DLD1 (cell line): Measurements from ENCODE around the gene CPXM1.
"Not testable (repeated sequence)": the region's sequence is repeated elsewhere in the genome, so short reads cannot be mapped to it uniquely, and the experiment has no call there.

ENCODE experiments used
- in situ Hi-C: cut with HindIII; loops from 2 replicates; pipeline ENCODE4 v1.10.0; 2017; ENCODE audit warnings: low sequenced_read_pairs

The CPXM1 gene

GRCh38 chr20:2822073-2822472 lies 21.6 kb upstream of the CPXM1 start:
- in situ Hi-C loops = no loop called here

GRCh38 chr20:2820896-2821869 lies 20.8 kb upstream of the CPXM1 start:
- in situ Hi-C loops = no loop called here

- in situ Hi-C loops = no loop called here
Observed at GRCh38 chr20:2820084-2820895, 19.9 kb upstream of the CPXM1 start.

- in situ Hi-C loops = no loop called here
Observed at GRCh38 chr20:2817891-2818595, 17.6 kb upstream of the CPXM1 start.

- in situ Hi-C loops = no loop called here
Observed at GRCh38 chr20:2817341-2817726, 16.9 kb upstream of the CPXM1 start.

GRCh38 chr20:2816583-2817340 lies 16.3 kb upstream of the CPXM1 start:
- in situ Hi-C loops = no loop called here

- in situ Hi-C loops = no loop called here
Observed at GRCh38 chr20:2816030-2816582, 15.7 kb upstream of the CPXM1 start, which contains the start of gene TMEM239. TSS of gene TMEM239 (plus strand) at chr20:2816364. CDS start at chr20:2816555, 191 bp downstream.

- in situ Hi-C loops = no loop called here
Observed at GRCh38 chr20:2815242-2815900, 14.9 kb upstream of the CPXM1 start.

- in situ Hi-C loops = no loop called here
Observed at GRCh38 chr20:2814587-2815051, 14.2 kb upstream of the CPXM1 start, which contains the start of gene C20orf141. TSS of gene C20orf141 (plus strand) at chr20:2814987. CDS start at chr20:2815185, 198 bp downstream.

- in situ Hi-C loops = no loop called here
Observed at GRCh38 chr20:2814076-2814475, 13.6 kb upstream of the CPXM1 start.

- in situ Hi-C loops = no loop called here
Observed at GRCh38 chr20:2812189-2812588, 11.8 kb upstream of the CPXM1 start.

- in situ Hi-C loops = no loop called here
Observed at GRCh38 chr20:2809690-2810089, 9.3 kb upstream of the CPXM1 start.

GRCh38 chr20:2807929-2808328 lies 7.5 kb upstream of the CPXM1 start:
- in situ Hi-C loops = not testable (repeated sequence)

- in situ Hi-C loops = no loop called here
Observed at GRCh38 chr20:2807019-2807418, 6.6 kb upstream of the CPXM1 start.

- in situ Hi-C loops = no loop called here
Observed at GRCh38 chr20:2806351-2806701, 5.9 kb upstream of the CPXM1 start.

GRCh38 chr20:2805689-2806350 lies 5.4 kb upstream of the CPXM1 start:
- in situ Hi-C loops = no loop called here

GRCh38 chr20:2804852-2805688 lies 4.6 kb upstream of the CPXM1 start:
- in situ Hi-C loops = no loop called here
